ENCODE results near the gene SLC26A9.
A peak's percentile ranks its signal among the peaks of the same experiment; 100 is the strongest.

GRCh38 chr1:205918955-205919746, 24.1 kb downstream of the SLC26A9 start:
- no peak for TF ChIP-seq POLR2A (IDR thresholded peaks at IDR 0.05)
- peak; percentile 85 to 90 (median 89) for TF ChIP-seq CTCF (IDR thresholded peaks at IDR 0.05)
